Stimulated activated CD8-positive, alpha-beta memory T cell treated with anti-CD3 and anti-CD28 coated beads, Interleukin-12 subunit alpha, Interleukin-12 subunit beta, amount 100 ng/mL, for 1 hour (primary cell): Measurements from ENCODE around the gene GAGE12H.
"Not testable (repeated sequence)": the region's sequence is repeated elsewhere in the genome, so short reads cannot be mapped to it uniquely, and the experiment has no call there.

Source experiments
- DNase-seq: peaks from one replicate; pipeline ENCODE4 v3.0.0-alpha.2; 2020; ENCODE audit warnings: low read depth

GAGE12H gene, protein sequence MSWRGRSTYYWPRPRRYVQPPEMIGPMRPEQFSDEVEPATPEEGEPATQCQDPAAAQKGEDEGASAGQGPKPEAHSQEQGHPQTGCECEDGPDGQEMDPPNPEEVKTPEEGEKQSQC

DNA sequence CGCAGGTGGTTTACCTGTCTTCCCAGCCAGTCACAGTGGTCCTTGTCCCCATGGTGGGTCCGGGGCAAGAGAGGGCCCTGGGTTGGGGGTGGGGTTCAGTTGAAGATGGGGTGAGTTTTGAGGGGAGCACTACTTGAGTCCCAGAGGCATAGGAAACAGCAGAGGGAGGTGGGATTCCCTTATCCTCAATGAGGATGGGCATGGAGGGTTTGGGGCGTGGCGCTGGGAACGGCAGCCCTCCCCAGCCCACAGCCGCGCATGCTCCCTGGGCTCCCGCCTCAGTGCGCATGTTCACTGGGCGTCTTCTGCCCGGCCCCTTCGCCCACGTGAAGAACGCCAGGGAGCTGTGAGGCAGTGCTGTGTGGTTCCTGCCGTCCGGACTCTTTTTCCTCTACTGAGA lies at the start of gene GAGE12H:
Gene GAGE12H (plus strand): TSS at position 301 of the 400 bp plus-strand sequence. CDS start 1,155 bp downstream, outside the sequence.
- not testable (repeated sequence) for DNase-seq

DNA sequence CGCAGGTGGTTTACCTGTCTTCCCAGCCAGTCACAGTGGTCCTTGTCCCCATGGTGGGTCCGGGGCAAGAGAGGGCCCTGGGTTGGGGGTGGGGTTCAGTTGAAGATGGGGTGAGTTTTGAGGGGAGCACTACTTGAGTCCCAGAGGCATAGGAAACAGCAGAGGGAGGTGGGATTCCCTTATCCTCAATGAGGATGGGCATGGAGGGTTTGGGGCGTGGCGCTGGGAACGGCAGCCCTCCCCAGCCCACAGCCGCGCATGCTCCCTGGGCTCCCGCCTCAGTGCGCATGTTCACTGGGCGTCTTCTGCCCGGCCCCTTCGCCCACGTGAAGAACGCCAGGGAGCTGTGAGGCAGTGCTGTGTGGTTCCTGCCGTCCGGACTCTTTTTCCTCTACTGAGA lies 47.9 kb upstream of the GAGE12H start, which contains the start of gene GAGE12C:
Gene GAGE12C (plus strand): TSS at position 301 of the 400 bp plus-strand sequence. CDS start 1,155 bp downstream, outside the sequence.
- DNase-seq = not testable (repeated sequence)

DNA sequence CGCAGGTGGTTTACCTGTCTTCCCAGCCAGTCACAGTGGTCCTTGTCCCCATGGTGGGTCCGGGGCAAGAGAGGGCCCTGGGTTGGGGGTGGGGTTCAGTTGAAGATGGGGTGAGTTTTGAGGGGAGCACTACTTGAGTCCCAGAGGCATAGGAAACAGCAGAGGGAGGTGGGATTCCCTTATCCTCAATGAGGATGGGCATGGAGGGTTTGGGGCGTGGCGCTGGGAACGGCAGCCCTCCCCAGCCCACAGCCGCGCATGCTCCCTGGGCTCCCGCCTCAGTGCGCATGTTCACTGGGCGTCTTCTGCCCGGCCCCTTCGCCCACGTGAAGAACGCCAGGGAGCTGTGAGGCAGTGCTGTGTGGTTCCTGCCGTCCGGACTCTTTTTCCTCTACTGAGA lies 38.3 kb upstream of the GAGE12H start, which contains the start of gene GAGE12D:
Gene GAGE12D (plus strand): TSS at position 301 of the 400 bp plus-strand sequence. CDS start 1,155 bp downstream, outside the sequence.
- not testable (repeated sequence) for DNase-seq

DNA sequence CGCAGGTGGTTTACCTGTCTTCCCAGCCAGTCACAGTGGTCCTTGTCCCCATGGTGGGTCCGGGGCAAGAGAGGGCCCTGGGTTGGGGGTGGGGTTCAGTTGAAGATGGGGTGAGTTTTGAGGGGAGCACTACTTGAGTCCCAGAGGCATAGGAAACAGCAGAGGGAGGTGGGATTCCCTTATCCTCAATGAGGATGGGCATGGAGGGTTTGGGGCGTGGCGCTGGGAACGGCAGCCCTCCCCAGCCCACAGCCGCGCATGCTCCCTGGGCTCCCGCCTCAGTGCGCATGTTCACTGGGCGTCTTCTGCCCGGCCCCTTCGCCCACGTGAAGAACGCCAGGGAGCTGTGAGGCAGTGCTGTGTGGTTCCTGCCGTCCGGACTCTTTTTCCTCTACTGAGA lies 28.8 kb upstream of the GAGE12H start, which contains the start of gene GAGE12E:
Gene GAGE12E (plus strand): TSS at position 301 of the 400 bp plus-strand sequence. CDS start 1,155 bp downstream, outside the sequence.
- not testable (repeated sequence) for DNase-seq

DNA sequence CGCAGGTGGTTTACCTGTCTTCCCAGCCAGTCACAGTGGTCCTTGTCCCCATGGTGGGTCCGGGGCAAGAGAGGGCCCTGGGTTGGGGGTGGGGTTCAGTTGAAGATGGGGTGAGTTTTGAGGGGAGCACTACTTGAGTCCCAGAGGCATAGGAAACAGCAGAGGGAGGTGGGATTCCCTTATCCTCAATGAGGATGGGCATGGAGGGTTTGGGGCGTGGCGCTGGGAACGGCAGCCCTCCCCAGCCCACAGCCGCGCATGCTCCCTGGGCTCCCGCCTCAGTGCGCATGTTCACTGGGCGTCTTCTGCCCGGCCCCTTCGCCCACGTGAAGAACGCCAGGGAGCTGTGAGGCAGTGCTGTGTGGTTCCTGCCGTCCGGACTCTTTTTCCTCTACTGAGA lies 19.2 kb upstream of the GAGE12H start, which contains the start of gene GAGE12F:
Gene GAGE12F (plus strand): TSS at position 301 of the 400 bp plus-strand sequence. CDS start 1,155 bp downstream, outside the sequence.
- not testable (repeated sequence) for DNase-seq

DNA sequence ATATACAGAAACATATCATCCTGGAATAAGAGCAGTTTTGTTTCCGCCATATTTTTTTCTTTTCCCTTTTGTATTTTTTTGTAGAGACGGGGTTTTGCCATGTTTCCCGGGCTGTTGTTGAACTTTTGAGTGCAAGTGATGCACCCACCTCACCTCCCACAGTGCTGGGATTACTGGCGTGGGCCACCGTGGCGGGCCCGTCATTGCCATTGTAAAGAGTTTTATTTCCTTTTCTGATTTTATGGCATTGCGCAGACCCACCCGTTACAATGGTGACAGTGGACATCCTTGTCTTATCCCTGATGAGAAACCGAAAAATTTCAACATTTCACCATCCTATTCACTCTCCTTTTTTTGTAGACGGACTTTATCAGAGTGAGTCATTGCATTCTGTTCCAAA lies 11.0 kb upstream of the GAGE12H start:
- not testable (repeated sequence) for DNase-seq

DNA sequence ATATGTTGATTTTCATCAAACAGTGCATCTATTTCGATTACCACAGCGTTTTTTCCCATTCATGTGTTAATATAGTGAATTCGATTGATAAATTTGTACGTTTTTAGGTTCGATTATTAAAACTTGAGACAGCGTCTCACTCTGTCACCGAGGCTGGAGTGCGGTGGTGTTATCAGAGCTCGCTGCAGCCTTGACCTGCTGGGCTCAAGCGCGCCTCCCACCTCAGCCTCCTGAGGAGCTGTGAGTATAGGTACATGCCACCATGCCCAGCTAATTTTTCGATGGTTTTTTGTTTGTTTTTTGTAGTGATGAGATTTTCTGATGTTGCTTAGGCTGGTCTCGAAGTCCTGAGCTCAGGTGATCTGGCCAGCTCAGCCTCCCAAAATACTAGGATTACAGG lies 10.6 kb upstream of the GAGE12H start:
- DNase-seq = not testable (repeated sequence)

DNA sequence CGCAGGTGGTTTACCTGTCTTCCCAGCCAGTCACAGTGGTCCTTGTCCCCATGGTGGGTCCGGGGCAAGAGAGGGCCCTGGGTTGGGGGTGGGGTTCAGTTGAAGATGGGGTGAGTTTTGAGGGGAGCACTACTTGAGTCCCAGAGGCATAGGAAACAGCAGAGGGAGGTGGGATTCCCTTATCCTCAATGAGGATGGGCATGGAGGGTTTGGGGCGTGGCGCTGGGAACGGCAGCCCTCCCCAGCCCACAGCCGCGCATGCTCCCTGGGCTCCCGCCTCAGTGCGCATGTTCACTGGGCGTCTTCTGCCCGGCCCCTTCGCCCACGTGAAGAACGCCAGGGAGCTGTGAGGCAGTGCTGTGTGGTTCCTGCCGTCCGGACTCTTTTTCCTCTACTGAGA lies 9.6 kb upstream of the GAGE12H start, which contains the start of gene GAGE12G:
Gene GAGE12G (plus strand): TSS at position 301 of the 400 bp plus-strand sequence. CDS start 1,155 bp downstream, outside the sequence.
- DNase-seq = not testable (repeated sequence)

DNA sequence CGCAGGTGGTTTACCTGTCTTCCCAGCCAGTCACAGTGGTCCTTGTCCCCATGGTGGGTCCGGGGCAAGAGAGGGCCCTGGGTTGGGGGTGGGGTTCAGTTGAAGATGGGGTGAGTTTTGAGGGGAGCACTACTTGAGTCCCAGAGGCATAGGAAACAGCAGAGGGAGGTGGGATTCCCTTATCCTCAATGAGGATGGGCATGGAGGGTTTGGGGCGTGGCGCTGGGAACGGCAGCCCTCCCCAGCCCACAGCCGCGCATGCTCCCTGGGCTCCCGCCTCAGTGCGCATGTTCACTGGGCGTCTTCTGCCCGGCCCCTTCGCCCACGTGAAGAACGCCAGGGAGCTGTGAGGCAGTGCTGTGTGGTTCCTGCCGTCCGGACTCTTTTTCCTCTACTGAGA lies 9.4 kb downstream of the GAGE12H start, which contains the start of gene GAGE2A:
Gene GAGE2A (plus strand): TSS at position 301 of the 400 bp plus-strand sequence. CDS start 1,155 bp downstream, outside the sequence.
- DNase-seq = not testable (repeated sequence)

DNA sequence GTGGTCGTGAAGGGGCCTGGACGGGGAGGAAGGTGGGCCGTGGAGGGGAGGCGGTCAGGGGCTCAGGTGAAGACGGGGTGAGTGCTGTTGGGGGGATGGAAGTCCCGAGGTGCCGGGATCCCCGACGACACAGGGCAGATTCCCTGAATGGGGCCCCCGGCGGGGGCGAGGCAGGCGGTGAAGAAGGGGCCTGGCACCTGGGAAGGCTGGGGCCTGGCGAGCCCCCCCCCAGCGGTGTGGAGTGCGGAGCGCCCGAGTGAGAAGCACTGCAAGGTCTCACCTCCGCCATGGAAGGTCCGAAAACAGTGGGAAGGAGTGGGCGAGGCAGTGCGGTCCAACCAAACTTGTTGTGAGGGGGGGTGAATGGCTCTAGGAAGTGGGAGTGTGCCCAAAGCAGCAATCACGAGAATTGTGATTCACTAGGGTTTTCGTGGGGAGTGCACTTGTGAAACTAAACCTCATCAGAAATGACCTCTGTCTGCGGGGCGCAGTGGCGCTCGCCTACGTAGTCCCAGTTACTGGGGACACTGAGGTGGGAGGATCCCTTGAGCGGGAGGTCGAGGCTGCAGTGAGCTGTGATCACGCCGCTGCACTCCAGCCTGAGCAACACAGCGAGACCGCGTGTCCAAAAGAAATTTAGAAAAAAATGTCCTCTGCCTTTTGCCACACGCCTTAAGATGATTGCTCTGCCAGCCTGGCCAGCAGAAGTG lies 10.2 kb downstream of the GAGE12H start:
- DNase-seq = not testable (repeated sequence)

DNA sequence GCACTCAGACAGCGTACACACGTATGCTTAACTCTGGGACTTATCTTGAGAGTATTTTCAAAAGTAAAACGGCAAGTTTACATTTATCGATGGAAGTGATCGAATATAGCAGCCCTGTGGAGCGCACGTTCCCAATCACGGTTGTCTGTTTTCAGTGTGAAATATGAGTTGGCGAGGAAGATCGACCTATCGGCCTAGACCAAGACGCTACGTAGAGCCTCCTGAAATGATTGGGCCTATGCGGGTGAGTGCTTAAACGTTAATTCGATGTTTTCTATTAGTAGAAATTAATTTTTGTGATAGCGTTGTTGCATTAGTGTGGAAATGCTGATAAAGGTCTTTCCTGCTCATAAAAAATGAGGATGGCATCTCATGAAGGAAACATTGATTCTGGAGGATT lies 10.7 kb downstream of the GAGE12H start:
- not testable (repeated sequence) for DNase-seq

DNA sequence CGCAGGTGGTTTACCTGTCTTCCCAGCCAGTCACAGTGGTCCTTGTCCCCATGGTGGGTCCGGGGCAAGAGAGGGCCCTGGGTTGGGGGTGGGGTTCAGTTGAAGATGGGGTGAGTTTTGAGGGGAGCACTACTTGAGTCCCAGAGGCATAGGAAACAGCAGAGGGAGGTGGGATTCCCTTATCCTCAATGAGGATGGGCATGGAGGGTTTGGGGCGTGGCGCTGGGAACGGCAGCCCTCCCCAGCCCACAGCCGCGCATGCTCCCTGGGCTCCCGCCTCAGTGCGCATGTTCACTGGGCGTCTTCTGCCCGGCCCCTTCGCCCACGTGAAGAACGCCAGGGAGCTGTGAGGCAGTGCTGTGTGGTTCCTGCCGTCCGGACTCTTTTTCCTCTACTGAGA lies 19.0 kb downstream of the GAGE12H start, which contains the start of gene GAGE1:
Gene GAGE1 (plus strand): TSS at position 301 of the 400 bp plus-strand sequence. CDS start 1,155 bp downstream, outside the sequence.
- not testable (repeated sequence) for DNase-seq

DNA sequence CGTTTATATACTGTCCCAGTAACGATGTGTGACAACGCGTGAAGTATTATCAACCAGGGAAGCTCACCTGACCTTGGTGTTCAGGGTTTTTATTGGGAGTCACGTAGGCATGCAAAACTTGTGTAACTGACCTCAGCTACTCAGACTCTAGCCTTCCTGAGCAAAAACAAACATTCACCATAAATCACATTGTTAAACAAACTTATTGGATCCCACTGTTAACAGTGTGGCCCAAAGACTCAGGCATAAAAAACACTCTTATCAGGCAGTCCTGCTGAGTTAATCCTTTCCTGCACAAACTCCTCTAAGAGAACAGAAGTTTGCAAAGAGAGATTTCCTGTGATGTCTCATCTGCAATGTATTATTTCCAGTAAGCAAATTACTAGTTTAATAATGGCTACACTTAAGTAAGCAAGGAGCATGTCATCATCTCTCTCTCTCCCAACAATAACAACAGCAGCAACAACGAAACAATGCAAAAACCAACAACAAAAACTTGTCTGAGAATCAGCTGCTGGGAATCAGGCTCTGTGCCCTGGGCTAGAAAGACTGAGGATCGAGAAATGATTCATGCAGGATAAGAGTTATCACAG lies 31.1 kb downstream of the GAGE12H start:
- DNase-seq = no peak

DNA sequence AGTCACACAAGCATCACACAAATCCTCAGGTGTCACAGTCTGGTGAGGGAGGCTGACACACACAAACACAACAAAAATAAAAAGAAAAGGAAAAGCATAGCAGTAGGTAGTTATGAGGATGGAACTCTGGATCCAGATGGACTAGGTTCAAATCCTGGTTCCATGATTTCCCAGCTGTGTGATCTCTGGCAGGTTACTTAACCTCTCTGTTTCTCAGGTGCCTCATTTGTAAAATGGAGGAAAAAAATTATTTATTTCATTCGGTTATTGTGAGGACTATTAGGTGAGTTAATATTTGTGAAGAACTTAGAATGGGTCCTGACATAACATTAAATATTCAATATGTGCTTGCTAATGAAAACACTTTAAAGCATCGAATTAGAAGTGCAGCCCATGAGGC lies 38.8 kb downstream of the GAGE12H start:
- DNase-seq = no peak

DNA sequence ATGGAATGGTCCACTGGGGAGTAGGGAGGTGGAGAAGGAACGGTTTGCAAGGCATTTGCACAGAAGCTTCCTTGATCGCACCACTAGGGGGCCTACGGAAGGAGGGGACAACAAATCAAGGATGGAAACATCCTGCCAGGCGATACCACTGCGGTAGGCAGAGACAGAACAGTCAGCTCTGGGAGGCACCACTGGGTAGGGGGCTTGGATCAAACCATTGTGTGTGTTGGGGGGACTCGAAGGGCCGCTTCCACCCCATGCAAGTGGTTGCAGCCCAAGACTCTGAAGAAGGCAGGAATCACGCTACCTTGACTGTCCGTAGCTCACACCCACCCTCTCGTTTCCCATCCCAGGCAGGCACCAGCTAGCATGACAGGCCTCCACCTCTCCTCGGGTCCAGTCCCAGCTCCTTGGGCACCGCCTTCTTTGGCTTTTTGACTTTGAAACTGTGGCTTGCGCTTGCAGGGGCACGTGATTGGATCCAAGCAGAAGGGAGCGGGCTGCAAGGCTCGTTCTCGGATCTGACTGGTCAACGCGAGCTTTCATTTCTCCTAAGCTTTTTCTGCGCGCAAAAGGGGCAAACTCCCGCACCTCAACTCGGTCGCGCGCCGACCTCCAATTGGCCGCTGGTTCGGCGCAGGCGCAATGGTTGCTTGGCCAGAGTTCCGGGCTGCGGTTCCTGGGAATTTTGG lies 47.5 kb downstream of the GAGE12H start:
- DNase-seq = no peak
